Right atrium auricular region (tissue), 2 donors: ENCODE results near the gene ALDH3A2. TPM values are rescaled to one million over a fixed set of nuclear protein-coding genes. Genes with fewer than 3 reads are reported as not detected.

Source experiments
- DNase-seq: peaks from one replicate; pipeline ENCODE4 v3.0.0-alpha.2; 2019; ENCODE audit warnings: low spot score
- H3K27ac ChIP-seq, 2 donors: fragments of 200-600 bp; sonication (generic); 1 replicate in 1 of 2; 2 replicates in 1 of 2; pipeline ENCODE4 v1.5.1; 2016 to 2019
- H3K27me3 ChIP-seq, 2 donors: fragments of 200-600 bp; sonication (generic); one replicate each; pipeline versions ENCODE4 v1.5.1 to v1.6.0; 2017 to 2019
- H3K36me3 ChIP-seq: fragments of 200-600 bp; sonication (generic); one replicate; pipeline ENCODE4 v1.5.1; 2016
- H3K4me1 ChIP-seq, 2 donors: fragments of 200-600 bp; sonication (generic); one replicate each; pipeline versions ENCODE4 v1.5.1 to v1.6.0; 2017 to 2019
- H3K4me3 ChIP-seq, 2 donors: fragments of 200-600 bp; sonication (generic); 1 replicate in 1 of 2; 2 replicates in 1 of 2; pipeline ENCODE4 v1.5.1; 2017 to 2019; ENCODE audit warnings: mild to moderate bottlenecking in 1 of 2, moderate library complexity in 1 of 2
- H3K9me3 ChIP-seq, 2 donors: fragments of 200-600 bp; sonication (generic); one replicate each; pipeline ENCODE4 v1.5.1; 2019
- CTCF ChIP-seq, 2 donors: fragments of 200-600 bp; sonication (generic); IDR thresholded peaks; one replicate each; pipeline ENCODE4 v1.5.1; 2019; ENCODE audit warnings: antibody characterized with exemption in 2 of 2
- total RNA-seq, 2 donors: library from RNA; depleted of rRNA; stranded (reverse); fragments of >200 nt; gene quantifications; one replicate each; pipeline ENCODE4 v1.1.0, GENCODE V29; 2016

Gene ALDH3A2
- total RNA-seq, 2 donors from 2014 or later, result 45.8 to 52.3 TPM

- H3K4me3 ChIP-seq, result no peak overlapping the region
- H3K36me3 ChIP-seq, result no peaks in the 10 kb centered on the region
- no peak overlapping the region for H3K27ac ChIP-seq
- H3K9me3 ChIP-seq, result no peaks in the 10 kb centered on the region
- H3K27me3 ChIP-seq, result no peaks in the 10 kb centered on the region
- no peak for TF ChIP-seq CTCF (IDR thresholded peaks at IDR 0.05)
- no peak for DNase-seq
- H3K4me1 ChIP-seq, result peaks cover 0 to 10% of the 10 kb centered on the region in 2 donors
Measured at GRCh38 chr17:19717031-19717360, 68.4 kb downstream of the ALDH3A2 start.

- Histone ChIP-seq H3K9me3 (no peaks in the 10 kb centered on the region), H3K4me1 (peaks cover 0 to 10% of the 10 kb centered on the region in 2 donors), H3K36me3 (no peaks in the 10 kb centered on the region), H3K27ac (no peak overlapping the region), H3K4me3 (no peak overlapping the region), H3K27me3 (no peaks in the 10 kb centered on the region)
- no peak for TF ChIP-seq CTCF (IDR thresholded peaks at IDR 0.05)
- DNase-seq, result no peak
Measured at GRCh38 chr17:19717411-19717908, 68.9 kb downstream of the ALDH3A2 start.

GRCh38 chr17:19718041-19718612, 69.6 kb downstream of the ALDH3A2 start:
- no peak for TF ChIP-seq CTCF (IDR thresholded peaks at IDR 0.05)
- peaks cover 0 to 10% of the 10 kb centered on the region in 2 donors for H3K4me1 ChIP-seq
- no peaks in the 10 kb centered on the region for H3K9me3 ChIP-seq
- H3K27ac ChIP-seq, result no peak overlapping the region
- H3K36me3 ChIP-seq, result no peaks in the 10 kb centered on the region
- H3K4me3 ChIP-seq, result no peak overlapping the region
- DNase-seq, result no peak
- no peaks in the 10 kb centered on the region for H3K27me3 ChIP-seq

- DNase-seq, result no peak
- H3K36me3 ChIP-seq, result no peaks in the 10 kb centered on the region
- no peaks in the 10 kb centered on the region for H3K9me3 ChIP-seq
- TF ChIP-seq CTCF (IDR thresholded peaks at IDR 0.05), result no peak
- no peak overlapping the region for H3K27ac ChIP-seq
- peaks cover 0 to 10% of the 10 kb centered on the region in 2 donors for H3K4me1 ChIP-seq
- no peak overlapping the region for H3K4me3 ChIP-seq
- no peaks in the 10 kb centered on the region for H3K27me3 ChIP-seq
Measured at GRCh38 chr17:19718613-19719354, 70.2 kb downstream of the ALDH3A2 start.

- Histone ChIP-seq H3K4me3 (no peak overlapping the region), H3K36me3 (no peaks in the 10 kb centered on the region), H3K27me3 (no peaks in the 10 kb centered on the region), H3K4me1 (peaks cover 0 to 10% of the 10 kb centered on the region in 2 donors), H3K9me3 (no peaks in the 10 kb centered on the region), H3K27ac (no peak overlapping the region)
- DNase-seq, result no peak
- TF ChIP-seq CTCF (IDR thresholded peaks at IDR 0.05), result no peak
Measured at GRCh38 chr17:19719355-19720209, 71.0 kb downstream of the ALDH3A2 start.
